Nephron progenitor cell (in vitro differentiated cells): Measurements from ENCODE around the gene LRP2BP.

Experiments
- DNase-seq: peaks from one replicate; pipeline ENCODE4 v3.0.0; 2021
- H3K27ac Mint-ChIP-seq: 2 replicates; pipeline ENCODE4 v1.8.0; 2021; ENCODE audit warnings: mild to moderate bottlenecking, moderate library complexity, mixed read lengths
- H3K27me3 Mint-ChIP-seq: 2 replicates; pipeline ENCODE4 v1.8.0; 2021; ENCODE audit warnings: mild to moderate bottlenecking, low read depth, mixed read lengths; ENCODE audit not compliant: poor library complexity
- H3K36me3 Mint-ChIP-seq: 2 replicates; pipeline ENCODE4 v1.8.0; 2021; ENCODE audit warnings: low read depth, mixed read lengths
- H3K4me1 Mint-ChIP-seq: 2 replicates; pipeline ENCODE4 v1.8.0; 2021; ENCODE audit warnings: mixed read lengths
- H3K4me3 Mint-ChIP-seq: 2 replicates; pipeline ENCODE4 v1.8.0; 2021; ENCODE audit warnings: mild to moderate bottlenecking, moderate library complexity, mixed read lengths
- H3K9me3 Mint-ChIP-seq: 2 replicates; pipeline ENCODE4 v1.8.0; 2021; ENCODE audit warnings: mild to moderate bottlenecking, moderate library complexity, mixed read lengths
- CTCF ChIP-seq: fragments of 200-600 bp; sonication (generic); IDR thresholded peaks from 2 replicates; pipeline ENCODE4 v1.5.0; 2021; ENCODE audit warnings: antibody characterized with exemption

Gene LRP2BP

DNA sequence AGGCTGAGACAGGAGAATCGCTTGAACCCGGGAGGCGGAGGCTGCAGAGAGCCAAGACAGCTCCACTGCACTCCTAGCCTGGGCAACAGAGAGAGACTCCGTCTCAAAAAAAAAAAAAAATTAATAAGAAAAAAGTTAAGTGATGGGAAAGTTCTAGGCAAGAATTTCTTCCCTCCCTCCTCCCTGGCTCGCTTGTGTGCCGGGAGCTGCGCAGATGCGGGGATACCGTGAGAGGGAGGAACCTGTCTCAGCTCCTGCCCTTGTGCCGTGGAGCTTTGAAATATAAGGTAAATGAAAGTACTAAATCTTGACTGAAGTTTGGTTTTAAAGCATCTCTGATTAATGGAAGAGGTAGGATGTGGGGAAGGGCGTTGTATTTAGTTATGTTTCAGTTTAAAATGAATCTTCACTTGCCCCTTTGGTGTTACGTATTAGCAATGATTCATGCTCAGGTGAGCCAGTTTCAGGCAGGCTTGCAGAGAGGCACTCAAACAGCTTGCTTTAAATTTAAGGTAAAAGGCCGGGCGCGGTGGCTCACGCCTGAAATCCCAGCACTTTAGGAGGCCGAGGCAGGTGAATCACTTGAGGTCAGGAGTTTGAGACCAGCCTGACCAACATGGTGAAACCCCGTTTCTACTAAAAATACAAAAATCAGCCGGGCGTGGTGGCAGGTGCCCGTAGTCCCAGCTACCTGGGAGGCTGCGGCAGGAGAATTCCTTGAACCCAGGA is 31.4 kb upstream of the LRP2BP start:
- Mint-ChIP-seq H3K9me3 (no peaks in the 10 kb centered on the region), H3K27me3 (no peaks in the 10 kb centered on the region), H3K36me3 (peaks cover under 1% of the 10 kb centered on the region), H3K27ac (no peak overlapping the region), H3K4me1 (peaks cover 22% of the 10 kb centered on the region), H3K4me3 (peak overlapping the region; percentile 43)
- TF ChIP-seq CTCF: no peak
- no peak for DNase-seq

GRCh38 chr4:185425647-185426352 is 30.1 kb upstream of the LRP2BP start, which contains the start of gene UFSP2:
TSS of gene UFSP2 (minus strand) at chr4:185425964. CDS start at chr4:185425868, 96 bp downstream.
- Mint-ChIP-seq H3K4me3 (peak within 1 kb of the TSS; percentile 90), H3K27me3 (no peaks in the 10 kb centered on the region), H3K36me3 (peaks cover 12% of the 10 kb centered on the region), H3K4me1 (peaks cover 32% of the 10 kb centered on the region), H3K9me3 (no peaks in the 10 kb centered on the region), H3K27ac (peak within 1 kb of the TSS; percentile 100)
- no peak for TF ChIP-seq CTCF
- peak; percentile 90 for DNase-seq

DNA sequence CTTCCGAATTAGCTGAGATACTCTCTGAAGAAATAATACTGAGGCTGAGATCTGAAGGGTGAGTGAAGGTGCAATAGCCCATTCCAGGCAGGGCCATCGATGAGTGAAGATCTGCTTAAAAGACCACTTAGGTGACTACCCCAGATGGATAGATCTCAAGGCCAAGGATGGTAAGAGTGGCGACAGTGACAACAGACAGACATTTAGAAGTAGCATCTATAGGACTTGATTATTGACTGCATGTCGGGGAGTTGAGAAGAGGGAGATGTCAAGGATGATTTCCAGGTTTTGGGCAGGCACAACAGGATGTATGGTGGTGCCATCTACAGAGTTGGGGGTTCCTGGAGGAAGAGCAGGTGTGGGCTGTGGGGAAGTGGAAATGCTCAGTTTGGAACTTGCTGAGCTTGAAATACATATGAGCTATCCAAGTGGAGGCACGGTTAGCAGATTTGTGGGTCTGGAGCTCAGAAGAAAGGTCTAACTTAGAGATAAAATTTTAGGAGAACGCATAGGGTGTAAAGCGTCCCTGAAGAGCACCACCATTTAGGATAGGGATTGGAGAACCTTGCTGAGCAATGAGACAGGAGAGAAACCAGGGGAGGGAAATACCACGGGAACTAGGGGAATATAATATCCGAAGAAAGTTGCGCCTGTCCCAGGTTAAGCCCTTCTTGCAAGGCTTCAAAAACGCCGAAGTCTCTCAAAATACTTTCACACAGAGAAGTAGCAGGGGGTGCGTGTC is 29.4 kb upstream of the LRP2BP start:
- no peaks in the 10 kb centered on the region for H3K27me3 Mint-ChIP-seq
- TF ChIP-seq CTCF: no peak
- peak overlapping the region; percentile 90 for H3K4me3 Mint-ChIP-seq
- peaks cover 32% of the 10 kb centered on the region for H3K4me1 Mint-ChIP-seq
- H3K36me3 Mint-ChIP-seq: peaks cover 12% of the 10 kb centered on the region
- H3K9me3 Mint-ChIP-seq: no peaks in the 10 kb centered on the region
- no peak for DNase-seq
- H3K27ac Mint-ChIP-seq: peak overlapping the region; percentile 100

GRCh38 chr4:185421366-185422124 is 25.8 kb upstream of the LRP2BP start:
- no peak for TF ChIP-seq CTCF
- no peak overlapping the region for H3K27ac Mint-ChIP-seq
- H3K4me1 Mint-ChIP-seq: peaks cover 32% of the 10 kb centered on the region
- peaks cover 32% of the 10 kb centered on the region for H3K36me3 Mint-ChIP-seq
- no peaks in the 10 kb centered on the region for H3K27me3 Mint-ChIP-seq
- H3K4me3 Mint-ChIP-seq: no peak overlapping the region
- DNase-seq: no peak
- H3K9me3 Mint-ChIP-seq: no peaks in the 10 kb centered on the region

GRCh38 chr4:185416955-185417354 is 21.2 kb upstream of the LRP2BP start:
- no peaks in the 10 kb centered on the region for H3K9me3 Mint-ChIP-seq
- H3K4me1 Mint-ChIP-seq: peaks cover 8% of the 10 kb centered on the region
- no peak for DNase-seq
- peaks cover 42% of the 10 kb centered on the region for H3K36me3 Mint-ChIP-seq
- H3K4me3 Mint-ChIP-seq: no peak overlapping the region
- TF ChIP-seq CTCF: no peak
- no peaks in the 10 kb centered on the region for H3K27me3 Mint-ChIP-seq
- H3K27ac Mint-ChIP-seq: no peak overlapping the region
